GM18519 (cell line): ENCODE measurements around the gene INPP5A.
"Not testable (repeated sequence)": the region's sequence is repeated elsewhere in the genome, so short reads cannot be mapped to it uniquely, and the experiment has no call there.

Source experiments
- ATAC-seq: cut with Tn5 transposase; IDR thresholded peaks from one replicate; pipeline ENCODE4 v1.9.1; 2021; ENCODE audit warnings: mild to moderate bottlenecking, moderate library complexity; ENCODE audit not compliant: unreplicated experiment, low FRiP score

Gene INPP5A

DNA sequence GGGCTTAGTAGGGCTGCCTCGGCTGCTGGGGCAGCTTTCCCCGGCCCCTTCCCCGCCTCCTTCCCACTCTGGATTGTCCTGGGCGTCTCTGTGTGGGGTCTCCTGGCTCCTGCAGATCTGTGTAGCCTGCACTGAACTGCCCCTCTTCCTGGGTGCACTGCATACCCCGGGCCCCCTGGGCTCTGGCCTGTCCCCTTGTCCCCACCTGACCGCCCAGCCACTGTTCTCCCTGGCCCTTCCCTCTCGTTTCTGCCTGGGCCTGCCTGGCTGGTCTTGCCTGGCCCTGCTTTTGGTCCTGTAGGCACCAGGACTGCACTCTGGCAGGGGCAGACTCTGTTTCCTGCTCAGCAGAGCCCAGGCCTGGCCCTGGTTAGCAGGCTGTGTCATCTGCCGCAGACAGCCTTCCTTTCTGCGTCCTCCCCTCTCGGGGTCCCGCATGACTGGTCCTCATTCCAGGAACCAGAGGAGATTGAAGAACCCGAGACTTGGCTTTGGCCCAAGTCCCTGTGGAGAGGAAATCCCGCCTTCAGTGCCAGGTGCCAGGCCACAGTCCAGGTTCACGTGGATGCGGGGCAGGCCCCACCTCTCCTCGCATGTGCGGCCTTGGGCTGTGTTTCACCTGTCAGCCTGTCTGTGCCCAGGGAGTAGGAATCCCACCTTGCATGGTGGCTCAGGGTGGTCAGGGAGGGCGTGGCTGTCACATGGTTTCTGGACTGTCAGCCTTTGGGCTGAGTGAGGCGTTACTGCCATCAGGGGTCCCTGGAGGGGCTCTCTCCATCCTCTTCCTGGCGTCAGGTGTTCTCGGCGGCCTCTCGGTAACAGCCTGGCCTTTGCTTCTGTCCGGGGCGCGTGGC, 9.2 kb downstream of the INPP5A start:
- ATAC-seq, result no peak

DNA sequence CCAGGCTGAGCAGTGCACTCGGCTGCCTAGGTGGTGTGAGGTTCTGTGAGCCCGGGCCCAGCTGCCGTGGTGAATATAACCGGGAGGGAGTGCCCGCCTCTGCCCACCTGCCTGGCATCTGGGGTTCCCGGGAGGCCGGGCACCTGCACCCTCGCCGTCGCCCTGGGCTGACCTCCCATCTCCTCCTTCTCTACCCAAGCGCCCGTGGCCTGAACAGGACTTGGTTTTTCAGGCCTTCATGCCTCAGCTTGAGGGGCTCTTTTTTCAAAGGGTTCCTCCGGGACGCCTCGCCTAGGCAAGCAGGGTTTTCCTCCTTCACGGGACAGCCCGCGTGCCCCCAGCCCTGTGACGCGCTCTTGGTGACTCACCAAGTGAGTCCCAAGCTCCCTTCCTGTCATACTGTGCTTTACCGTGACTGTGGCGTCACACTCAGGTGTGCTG, 9.9 kb downstream of the INPP5A start:
- ATAC-seq, result no peak

DNA sequence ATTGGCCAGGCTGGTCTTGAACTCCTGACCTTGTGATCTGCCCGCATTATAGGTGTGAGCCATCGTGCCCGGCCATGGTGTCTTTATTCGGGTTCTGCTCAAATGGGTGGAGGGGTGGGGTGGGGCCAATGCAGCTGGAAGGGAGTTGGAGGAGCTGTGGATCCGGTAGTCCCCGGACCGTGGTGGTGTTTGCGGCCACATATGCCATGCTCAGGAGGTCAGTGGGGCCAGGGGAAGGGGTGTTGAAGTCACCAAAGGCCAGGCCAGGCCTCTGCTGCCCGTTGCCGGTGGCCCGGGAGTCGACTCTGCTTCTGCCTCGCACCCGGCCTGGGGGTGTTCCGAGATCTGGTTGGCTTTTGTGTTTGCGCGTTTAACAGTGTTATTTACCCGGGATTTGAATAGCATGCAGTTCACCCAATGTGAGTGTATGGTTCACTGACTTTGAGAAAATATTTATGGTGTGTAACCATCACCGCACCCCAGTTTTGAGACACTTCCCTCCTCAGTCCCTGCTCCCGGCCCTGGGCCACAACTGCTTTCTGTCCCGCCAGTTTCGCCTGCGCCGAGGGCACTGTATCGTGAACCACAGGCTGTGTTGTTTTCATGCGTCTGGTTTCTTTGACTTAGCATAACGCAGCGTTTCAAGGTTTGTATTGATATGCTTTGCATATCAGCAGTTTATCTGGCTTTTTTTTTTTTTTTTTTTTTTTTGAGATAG, 10.7 kb downstream of the INPP5A start:
- ATAC-seq, result no peak

DNA sequence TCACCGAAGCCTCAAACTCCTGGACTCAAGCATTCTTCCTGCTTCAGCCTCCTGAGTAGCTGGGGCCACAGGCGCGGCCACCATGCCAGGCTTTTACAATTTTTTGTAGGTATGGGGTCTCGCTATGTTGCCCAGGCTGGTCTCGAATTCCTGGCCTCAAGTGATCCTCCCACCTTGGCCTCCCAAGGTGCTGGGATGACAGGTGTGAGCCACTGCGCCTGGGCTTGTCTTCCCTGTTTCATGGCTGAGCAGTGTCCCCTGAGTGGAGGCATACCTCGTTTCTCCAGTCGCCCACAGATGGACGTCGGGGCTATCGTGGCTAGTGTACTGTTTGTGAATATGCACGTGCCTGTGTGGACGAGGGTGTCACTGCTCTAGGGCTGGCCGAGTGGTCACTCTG, 11.3 kb downstream of the INPP5A start:
- ATAC-seq, result no peak

DNA sequence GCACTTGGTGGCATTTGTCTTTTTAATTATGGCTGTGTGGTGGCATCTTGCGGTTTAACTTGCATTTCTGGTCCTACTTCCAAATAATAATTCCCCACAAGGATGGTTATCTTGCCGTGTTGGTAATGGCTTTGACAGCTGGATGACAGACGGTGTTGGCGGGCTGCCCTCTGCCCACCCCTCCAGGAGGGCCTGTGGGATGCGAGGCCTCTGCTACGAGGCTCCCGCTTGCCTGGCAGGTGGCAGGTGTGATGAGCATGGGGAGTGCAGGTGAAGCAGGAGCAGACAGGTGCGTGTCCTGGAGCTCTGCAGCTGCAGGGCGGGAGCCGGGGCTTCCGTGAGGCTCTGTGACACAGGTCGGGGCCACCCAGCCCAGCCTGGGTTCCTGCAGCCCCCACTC, 11.8 kb downstream of the INPP5A start:
- ATAC-seq, result no peak

DNA sequence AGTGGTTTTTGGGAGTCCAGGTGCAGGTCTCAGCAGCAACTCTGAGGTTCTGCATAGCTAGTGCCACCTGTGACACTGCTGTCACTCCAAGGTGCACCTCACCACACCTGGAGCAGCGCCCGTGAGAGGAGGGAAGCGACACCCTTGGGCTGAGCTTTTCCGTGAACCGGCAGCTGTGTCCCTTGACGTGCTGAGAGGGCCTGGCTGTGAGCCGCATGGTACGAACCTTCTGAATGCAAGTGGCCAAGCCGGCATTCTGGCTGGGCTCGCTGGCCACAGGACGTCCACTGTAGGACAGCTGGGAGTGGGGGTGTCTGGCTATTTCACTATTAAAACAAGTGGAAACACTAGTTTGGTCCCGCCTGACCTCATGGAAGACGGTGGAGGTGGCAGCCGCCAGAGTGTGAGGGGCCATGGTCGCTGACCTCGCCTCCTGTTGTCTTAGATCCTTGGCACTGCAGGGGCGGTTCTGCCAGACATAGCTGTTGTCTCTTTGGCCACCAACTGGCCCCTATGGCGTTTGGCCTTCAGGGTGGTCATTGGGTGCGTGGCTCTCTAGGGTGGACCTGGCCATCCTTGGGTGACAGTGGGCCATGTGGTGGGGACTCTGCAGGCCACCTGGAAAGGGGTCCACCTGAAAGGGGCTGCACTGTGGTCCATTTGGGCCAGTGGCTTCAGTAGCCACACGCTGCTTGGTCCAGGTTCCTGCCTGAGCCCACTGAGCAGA, 12.9 kb downstream of the INPP5A start:
- ATAC-seq, result no peak

DNA sequence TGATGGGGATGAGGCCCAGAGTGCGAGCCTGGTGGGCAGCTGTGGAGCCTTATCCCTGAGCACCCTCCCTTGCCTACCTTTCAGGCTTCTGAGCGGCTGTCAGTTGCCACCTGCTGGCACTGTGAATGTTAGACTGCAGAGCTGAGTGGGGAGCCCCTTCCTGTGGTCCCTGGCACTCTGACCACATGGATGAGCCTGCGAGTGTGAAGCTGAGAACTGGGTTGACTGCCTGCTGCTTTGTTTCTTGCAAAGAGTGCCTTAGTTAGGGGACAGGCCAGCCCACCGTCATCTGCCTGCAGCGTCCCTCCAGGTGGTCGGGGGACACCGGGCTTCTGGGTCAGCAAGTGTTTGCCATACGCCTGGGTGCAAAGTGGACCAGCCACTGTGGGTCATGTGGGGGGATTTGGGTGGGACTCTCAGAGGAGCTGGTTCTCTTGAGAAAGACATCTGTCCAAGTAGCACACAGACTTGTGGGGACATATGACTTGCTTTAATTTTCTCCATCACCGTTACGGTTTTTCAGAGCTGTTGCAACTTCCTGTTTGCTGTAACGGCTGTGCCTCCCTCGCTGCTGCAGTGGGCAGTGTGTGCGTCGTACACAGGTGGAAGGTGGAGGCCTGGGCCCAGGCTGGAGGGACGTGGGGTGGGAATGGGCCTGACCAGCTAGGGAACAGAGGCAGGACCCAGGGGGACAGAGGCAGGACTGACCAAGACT, 13.7 kb downstream of the INPP5A start:
- peak; percentile 40 for ATAC-seq

DNA sequence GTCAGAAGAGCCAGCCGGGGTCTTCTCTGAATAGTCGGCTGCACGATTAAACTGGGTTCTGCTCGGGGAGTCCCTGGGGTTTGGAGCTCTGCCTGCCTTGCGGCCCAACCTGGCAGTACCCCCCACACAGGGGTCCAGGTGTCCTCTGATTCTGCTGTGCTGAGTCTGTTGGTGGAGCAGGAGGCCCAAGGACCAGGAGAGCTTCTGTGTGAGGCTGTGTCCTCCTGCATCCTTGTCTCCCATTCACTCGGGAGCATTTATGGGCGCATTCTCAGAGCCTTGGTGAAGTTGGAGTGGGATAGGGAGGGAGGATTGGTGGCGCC, 14.2 kb downstream of the INPP5A start:
- ATAC-seq, result peak; percentile 4

DNA sequence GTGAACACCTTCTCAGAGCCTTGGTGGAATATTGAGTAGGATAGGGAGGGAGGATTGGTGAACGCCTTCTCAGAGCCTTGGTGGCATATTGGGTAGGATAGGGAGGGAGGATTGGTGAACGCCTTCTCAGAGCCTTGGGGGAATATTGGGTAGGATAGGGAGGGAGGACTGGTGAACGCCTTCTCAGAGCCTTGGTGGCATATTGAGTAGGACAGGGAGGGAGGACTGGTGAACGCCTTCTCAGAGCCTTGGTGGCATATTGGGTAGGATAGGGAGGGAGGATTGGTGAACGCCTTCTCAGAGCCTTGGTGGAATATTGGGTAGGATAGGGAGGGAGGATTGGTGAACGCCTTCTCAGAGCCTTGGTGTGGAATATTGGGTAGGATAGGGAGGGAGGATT, 15.0 kb downstream of the INPP5A start:
- ATAC-seq, result not testable (repeated sequence)

DNA sequence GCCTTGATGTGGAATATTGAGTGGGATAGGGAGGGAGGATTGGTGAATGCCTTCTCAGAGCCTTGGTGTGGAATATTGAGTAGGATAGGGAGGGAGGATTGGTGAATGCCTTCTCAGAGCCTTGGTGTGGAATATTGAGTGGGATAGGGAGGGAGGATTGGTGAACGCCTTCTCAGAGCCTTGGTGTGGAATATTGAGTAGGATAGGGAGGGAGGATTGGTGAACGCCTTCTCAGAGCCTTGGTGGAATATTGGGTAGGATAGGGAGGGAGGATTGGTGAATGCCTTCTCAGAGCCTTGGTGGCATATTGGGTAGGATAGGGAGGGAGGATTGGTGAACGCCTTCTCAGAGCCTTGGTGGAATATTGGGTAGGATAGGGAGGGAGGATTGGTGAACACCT, 16.0 kb downstream of the INPP5A start:
- not testable (repeated sequence) for ATAC-seq

DNA sequence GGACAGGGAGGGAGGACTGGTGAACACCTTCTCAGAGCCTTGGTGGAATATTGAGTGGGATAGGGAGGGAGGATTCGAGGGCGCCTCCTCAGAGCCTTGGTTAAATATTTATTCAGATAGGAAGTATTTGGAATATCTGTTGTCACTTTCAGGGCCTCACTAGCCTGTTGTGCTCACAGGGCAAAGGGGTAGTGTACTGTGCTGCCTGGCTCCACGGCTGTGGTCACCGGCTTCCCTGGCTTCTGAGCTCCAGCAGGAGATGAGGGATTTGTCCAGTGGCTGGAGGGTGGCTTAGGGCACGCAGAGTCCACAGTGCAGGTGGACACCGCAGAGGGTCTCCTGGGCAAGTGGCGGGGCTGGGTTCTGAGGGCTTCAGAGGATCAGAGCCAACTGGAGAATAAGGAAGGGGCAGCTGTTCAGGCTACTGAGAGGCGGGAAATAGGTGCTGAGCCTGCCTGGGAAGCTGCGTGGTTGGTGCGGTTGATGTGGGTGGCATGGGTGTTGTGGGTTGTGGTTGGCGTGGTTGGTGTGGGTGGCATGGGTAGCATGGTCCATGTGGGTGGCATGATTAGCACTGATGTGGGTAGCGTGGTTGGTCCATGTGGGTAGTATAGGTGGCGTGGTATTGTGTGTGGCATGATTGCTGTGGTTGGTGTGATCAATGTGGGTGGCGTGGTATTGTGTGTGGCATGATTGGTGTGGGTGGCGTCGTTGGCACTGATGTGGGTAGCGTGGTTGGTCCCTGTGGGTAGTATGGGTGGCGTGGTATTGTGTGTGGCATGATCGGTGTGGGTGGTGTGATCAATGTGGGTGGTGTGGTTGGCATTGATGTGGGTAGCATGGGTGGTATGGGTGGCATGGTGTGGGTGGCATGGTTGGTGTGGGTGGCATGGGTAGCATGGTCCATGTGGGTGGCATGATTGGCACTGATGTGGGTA, 16.7 kb downstream of the INPP5A start:
- ATAC-seq, result no peak

DNA sequence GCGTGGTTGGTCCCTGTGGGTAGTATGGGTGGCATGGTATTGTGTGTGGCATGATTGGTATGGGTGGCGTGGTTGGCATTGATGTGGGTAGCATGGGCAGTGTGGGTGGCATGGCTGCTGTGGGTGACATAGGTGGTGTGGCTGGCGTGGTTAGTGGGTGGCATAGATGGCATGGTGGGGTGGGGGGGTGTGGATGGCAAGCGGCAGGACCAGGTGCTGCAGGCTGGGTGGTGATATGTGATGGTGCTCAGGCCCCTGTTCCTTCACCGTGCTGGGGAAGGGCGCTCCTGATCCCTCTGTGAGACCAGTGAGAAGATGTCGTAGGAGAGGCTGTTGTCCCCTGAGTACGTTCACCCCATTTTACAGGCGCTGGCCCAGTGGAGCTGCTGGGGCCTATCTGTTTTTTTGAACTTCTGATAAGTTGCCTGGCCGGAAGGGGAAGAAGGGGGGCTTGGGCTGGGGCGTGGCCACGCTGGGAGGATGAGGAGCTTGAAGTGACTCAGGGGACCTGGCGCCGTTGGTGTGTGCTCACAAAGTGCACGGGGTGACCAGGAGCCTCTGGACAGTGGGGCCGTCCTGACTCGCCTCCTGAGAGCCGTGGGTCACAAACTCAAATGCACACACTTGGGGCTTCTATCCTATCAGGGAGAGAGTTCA, 17.5 kb downstream of the INPP5A start:
- no peak for ATAC-seq

DNA sequence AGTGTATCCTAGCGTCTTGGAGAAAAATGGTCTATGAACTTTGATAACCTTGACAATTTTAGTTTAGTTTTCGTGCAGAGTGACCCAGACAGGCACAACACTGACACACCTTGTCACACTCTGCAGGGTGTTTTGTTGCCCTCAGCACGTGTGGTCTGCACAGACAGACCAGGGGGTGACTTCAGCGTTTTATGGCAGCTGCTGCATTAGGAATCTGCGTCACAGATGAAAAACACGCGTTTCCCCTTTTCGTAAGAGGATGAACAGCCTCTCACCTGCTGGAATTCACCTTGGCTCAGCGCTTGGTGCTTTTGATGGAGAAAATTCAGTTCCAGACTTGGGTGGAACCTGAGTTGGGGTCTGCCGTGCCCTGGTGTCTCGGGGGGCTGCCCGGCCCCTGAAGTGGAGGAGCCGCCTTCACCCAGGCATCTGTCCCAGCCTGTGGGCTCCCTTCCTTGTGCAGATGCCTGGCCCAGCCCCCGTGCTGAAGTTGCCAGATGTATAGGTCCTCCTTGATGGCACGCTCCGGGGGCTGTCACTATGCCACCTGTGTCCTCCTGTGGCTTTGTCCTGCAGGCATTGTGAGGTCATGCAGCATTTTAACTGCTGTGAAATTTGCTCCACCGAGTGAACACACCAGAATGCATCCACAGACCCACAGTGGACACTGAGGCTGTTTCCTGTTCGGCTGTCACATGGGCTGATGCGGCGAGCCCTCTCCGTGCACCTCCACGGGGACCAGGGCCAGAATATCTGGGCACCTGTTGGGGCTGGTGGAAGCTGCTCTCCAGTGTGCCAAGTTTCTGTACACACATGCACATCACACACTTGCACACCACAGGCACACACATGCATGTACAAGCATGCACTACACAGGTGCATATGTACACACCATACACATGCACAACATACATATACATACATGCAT, 18.3 kb downstream of the INPP5A start:
- no peak for ATAC-seq

DNA sequence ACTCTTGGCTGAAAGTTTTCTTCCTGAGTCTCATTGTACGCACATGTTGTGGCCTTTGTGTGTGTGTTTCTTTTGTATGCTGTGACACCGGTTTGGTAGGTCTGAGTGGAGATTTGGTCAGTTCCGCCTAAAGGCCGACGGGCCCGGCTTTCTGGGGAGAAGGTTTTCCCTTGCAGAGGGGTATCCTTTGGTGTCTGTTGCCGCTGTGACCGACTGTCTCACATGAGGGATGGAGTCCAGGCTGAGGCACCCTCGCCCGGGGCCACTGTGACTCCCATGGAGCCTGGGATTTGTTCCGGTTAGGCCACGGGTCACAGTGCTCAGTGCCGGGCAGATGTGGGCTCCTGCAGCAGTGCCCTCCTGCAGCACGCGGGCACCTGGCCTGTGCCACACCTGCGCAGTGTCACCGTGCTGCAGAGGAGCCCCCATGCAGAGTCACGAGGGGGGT, 19.4 kb downstream of the INPP5A start:
- no peak for ATAC-seq

DNA sequence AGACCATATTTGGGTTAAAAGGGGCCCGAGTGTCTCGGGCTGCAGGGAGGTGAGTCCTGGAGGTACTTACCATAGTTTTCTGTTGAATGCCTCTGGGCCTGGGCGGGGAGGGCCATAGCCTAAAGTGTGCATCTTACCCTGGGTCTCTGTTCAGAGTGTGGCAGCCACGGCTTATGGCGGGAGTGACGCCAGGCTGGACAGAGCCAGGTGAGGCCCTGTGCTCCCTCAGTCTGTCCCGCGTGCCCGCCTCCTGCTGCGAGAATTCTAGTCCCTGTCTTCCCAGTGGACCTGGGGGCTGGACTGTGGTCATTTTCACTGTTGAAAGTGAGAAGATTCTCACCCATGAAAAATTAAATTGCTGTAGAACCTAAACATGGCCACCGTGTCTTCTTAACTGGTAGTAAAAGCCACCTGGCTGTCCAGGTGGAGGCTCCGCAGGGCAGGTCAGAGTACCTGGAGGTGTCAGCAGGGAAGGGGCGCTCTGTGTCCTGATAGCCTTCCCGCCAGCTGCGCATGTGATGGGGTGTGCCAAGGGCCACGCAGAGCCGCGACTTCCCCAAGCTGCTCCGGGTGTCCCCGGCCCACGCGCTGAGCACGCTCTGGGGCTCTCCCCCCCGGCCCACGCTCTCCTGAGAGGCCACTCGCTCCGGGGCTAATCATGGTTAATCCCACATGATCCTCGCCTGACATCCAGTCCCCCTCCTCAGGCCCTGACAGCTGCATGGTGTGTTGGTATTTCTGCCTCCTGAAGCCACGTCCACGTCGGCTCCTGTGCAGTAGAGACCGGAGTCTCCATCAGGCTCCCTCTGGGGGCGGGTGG, 20.3 kb downstream of the INPP5A start:
- no peak for ATAC-seq

DNA sequence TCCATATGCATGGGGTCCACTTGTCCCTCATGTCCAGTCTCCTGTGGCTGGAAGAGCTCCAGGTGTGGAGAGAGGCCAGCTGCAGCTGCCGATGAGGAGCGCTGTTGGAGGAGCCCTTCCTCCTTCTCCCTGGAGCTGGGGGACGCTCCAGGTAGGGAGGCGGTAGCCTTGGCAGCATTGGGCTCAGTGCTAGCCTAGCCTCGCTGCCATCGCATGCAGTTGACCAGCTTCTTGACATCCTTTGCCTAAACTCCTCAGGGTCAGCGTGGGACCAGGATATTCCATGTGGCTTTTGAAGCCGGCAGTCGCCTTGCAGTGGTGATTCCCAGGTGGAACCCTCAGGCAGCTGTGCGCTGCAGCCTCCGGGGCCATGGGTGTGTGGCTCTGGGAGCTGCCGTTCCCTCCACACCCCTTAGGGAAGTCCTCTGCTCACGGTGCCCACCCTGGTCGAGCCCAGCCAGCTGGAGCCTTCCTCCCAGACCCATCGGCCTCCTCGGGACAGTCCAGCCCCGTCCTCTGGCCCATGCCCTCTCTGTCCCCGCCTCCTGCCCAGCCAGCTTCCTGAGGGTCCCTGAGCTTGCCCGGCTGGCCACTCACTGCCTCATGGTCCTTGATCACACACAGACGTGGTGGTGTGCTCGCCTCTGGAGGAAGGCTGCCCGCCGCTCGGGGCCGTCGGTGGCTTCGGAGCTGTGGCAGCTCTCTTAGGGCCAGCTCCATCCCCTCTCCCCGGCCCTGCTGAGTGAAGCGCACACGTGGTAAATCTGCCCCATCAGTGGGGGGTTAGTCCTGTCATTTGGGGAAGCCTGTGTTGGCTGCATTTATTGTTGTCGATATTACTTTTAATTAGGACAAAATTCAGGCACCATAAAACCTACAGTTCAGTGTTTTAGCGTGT, 21.2 kb downstream of the INPP5A start:
- no peak for ATAC-seq
